NCI-H345 treated with DMSO at 0.1 percent for 48 hours (cell line): ENCODE data around the gene MICALL1.
"Not testable (repeated sequence)": the region's sequence is repeated elsewhere in the genome, so short reads cannot be mapped to it uniquely, and the experiment has no call there.

Experiments
- DNase-seq: peaks from one replicate; lab custom pipeline; 2025; ENCODE audit not compliant: unreplicated experiment; lab: John Stamatoyannopoulos, UW

Gene MICALL1

GRCh38 chr22:37957232-37957631, 51.1 kb downstream of the MICALL1 start:
- DNase-seq, result no peak

- DNase-seq, result no peak
These were observed 53.2 kb downstream of the MICALL1 start for GRCh38 chr22:37959231-37959825.

GRCh38 chr22:37961062-37961461, 55.0 kb downstream of the MICALL1 start:
- no peak for DNase-seq

GRCh38 chr22:37965940-37966664, 60.0 kb downstream of the MICALL1 start:
- no peak for DNase-seq

GRCh38 chr22:37967147-37967546, 61.0 kb downstream of the MICALL1 start:
- no peak for DNase-seq

- no peak for DNase-seq
These were observed 61.7 kb downstream of the MICALL1 start for GRCh38 chr22:37967637-37968451.

- DNase-seq, result no peak
These were observed 62.6 kb downstream of the MICALL1 start for GRCh38 chr22:37968452-37969251.

GRCh38 chr22:37970864-37971263, 64.8 kb downstream of the MICALL1 start:
- no peak for DNase-seq

GRCh38 chr22:37971475-37972434, 65.7 kb downstream of the MICALL1 start:
- DNase-seq, result peak; percentile 12

- DNase-seq, result peak; percentile 19
These were observed 66.4 kb downstream of the MICALL1 start for GRCh38 chr22:37972527-37972926.

GRCh38 chr22:37973271-37974170, 67.4 kb downstream of the MICALL1 start:
- DNase-seq, result no peak

GRCh38 chr22:37975153-37975552, 69.1 kb downstream of the MICALL1 start:
- no peak for DNase-seq

- not testable (repeated sequence) for DNase-seq
These were observed 69.9 kb downstream of the MICALL1 start for GRCh38 chr22:37976022-37976421.

- DNase-seq, result no peak
These were observed 70.5 kb downstream of the MICALL1 start for GRCh38 chr22:37976547-37976946.

- DNase-seq, result no peak
These were observed 73.7 kb downstream of the MICALL1 start for GRCh38 chr22:37979782-37980181.

GRCh38 chr22:37981282-37982011, 75.3 kb downstream of the MICALL1 start:
- no peak for DNase-seq

- DNase-seq, result no peak
These were observed 76.2 kb downstream of the MICALL1 start for GRCh38 chr22:37982151-37982785.
